ENCODE results near the gene NEGR1.

- TF ChIP-seq, protein P1, sequence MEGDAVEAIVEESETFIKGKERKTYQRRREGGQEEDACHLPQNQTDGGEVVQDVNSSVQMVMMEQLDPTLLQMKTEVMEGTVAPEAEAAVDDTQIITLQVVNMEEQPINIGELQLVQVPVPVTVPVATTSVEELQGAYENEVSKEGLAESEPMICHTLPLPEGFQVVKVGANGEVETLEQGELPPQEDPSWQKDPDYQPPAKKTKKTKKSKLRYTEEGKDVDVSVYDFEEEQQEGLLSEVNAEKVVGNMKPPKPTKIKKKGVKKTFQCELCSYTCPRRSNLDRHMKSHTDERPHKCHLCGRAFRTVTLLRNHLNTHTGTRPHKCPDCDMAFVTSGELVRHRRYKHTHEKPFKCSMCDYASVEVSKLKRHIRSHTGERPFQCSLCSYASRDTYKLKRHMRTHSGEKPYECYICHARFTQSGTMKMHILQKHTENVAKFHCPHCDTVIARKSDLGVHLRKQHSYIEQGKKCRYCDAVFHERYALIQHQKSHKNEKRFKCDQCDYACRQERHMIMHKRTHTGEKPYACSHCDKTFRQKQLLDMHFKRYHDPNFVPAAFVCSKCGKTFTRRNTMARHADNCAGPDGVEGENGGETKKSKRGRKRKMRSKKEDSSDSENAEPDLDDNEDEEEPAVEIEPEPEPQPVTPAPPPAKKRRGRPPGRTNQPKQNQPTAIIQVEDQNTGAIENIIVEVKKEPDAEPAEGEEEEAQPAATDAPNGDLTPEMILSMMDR (IDR thresholded peaks at IDR 0.05): no peak
- TF ChIP-seq POLR2A (IDR thresholded peaks at IDR 0.05): no peak
Observed at GRCh38 chr1:72281144-72281543, 1.2 kb downstream of the NEGR1 start.

Data from thyroid gland (tissue), 4 donors.